Tibial nerve (tissue), 3 donors: ENCODE results near the gene SLFN14.
"Not testable (repeated sequence)": the region's sequence is repeated elsewhere in the genome, so short reads cannot be mapped to it uniquely, and the experiment has no call there.

ENCODE experiments used
- CTCF ChIP-seq, 5 experiments: fragments of 200-600 bp in 3 of 5; fragments of 450-650 bp in 2 of 5; sonication (generic) in 3 of 5; IDR thresholded peaks; one replicate each; pipeline ENCODE4 v1.5.1; 2016 to 2019; ENCODE audit warnings: antibody characterized with exemption in 5 of 5, mild to moderate bottlenecking in 3 of 5, moderate library complexity in 2 of 5
- POLR2A ChIP-seq, 2 donors: fragments of 450-650 bp; IDR thresholded peaks; one replicate each; pipeline ENCODE4 v1.6.1; 2017; ENCODE audit warnings: antibody characterized with exemption in 2 of 2, mild to moderate bottlenecking in 2 of 2, moderate library complexity in 2 of 2

DNA sequence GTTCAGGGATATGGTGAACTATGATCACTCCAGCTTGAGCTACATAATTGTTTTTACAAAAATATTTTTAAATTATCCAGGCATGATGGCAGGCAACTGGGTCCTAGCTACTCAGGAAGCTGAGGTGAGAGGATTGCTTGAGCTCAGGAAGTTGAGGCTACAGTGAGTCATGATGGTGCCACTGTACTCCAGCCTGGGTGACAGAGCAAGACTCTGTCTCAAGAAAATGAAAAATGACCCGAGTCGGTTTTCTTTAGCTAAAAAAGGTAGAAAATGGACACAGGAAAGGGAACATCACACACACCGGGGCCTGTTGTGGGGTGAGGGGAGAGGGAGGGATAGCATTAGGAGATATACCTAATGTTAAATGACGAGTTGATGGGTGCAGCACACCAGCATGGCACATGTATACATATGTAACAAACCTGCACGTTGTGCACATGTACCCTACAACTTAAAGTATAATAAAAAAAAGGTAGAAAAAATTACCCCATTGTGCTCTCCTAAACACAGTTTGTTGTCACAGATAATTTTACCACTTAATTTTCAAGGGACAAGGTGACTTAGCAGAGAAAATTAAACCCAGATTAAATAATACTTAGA, 38.9 kb downstream of the SLFN14 start:
- TF ChIP-seq CTCF, POLR2A (IDR thresholded peaks at IDR 0.05): not testable (repeated sequence)
